Right lobe of liver (tissue), 6 donors: ENCODE results near the gene LEAP2. TPM values are rescaled to one million over a fixed set of nuclear protein-coding genes. Genes with fewer than 3 reads are reported as not detected.
A peak's percentile ranks its signal among the peaks of the same experiment; 100 is the strongest.

Experiments used
- ATAC-seq, 4 donors: fragments of 200-7000 bp; cut with Tn5 transposase; one replicate each; pipeline ENCODE4 v1.9.1; 2020; ENCODE audit warnings: mild to moderate bottlenecking in 4 of 4, moderate library complexity in 4 of 4
- DNase-seq, 3 donors: peaks; one replicate each; pipeline ENCODE4 v3.0.0-alpha.2; 2020
- H3K27ac ChIP-seq, 3 donors: fragments of 200-600 bp; one replicate each; pipeline ENCODE4 v1.8.0; 2022
- H3K27me3 ChIP-seq, 2 donors: fragments of 200-600 bp; one replicate each; pipeline ENCODE4 v1.8.0; 2022
- H3K36me3 ChIP-seq, 4 donors: fragments of 200-600 bp; sonication (generic) in 1 of 4; one replicate each; pipeline versions ENCODE4 v1.5.1 to v1.8.0; 2017 to 2022; ENCODE audit warnings: control low read depth in 1 of 4
- H3K4me1 ChIP-seq, 4 donors: fragments of 200-600 bp; sonication (generic) in 1 of 4; one replicate each; pipeline versions ENCODE4 v1.5.1 to v1.8.0; 2017 to 2022; ENCODE audit warnings: control low read depth in 1 of 4
- H3K4me3 ChIP-seq, 3 donors: fragments of 200-600 bp; one replicate each; pipeline ENCODE4 v1.8.0; 2022
- H3K9me3 ChIP-seq, 4 donors: fragments of 200-600 bp; sonication (generic) in 1 of 4; one replicate each; pipeline versions ENCODE4 v1.5.1 to v1.8.0; 2017 to 2022; ENCODE audit warnings: control low read depth in 1 of 4
- CTCF ChIP-seq, 4 donors: fragments of 200-600 bp in 3 of 4; fragments of 450-650 bp in 1 of 4; IDR thresholded peaks; one replicate each; pipeline versions ENCODE4 v1.5.1 to v1.8.0; 2016 to 2022; ENCODE audit warnings: antibody characterized with exemption in 4 of 4, mild to moderate bottlenecking in 2 of 4
- POLR2A ChIP-seq: fragments of 450-650 bp; IDR thresholded peaks from one replicate; pipeline ENCODE4 v1.6.1; 2017; ENCODE audit warnings: antibody characterized with exemption, mild to moderate bottlenecking
- WGBS: methylation state at CpG from one replicate; pipeline ENCODE4 v1.1.6; 2018; ENCODE audit warnings: low coverage, low lambda C conversion rate; ENCODE audit not compliant: insufficient coverage; ENCODE audit errors: missing lambda C conversion rate; 5-methylcytosine and 5-hydroxymethylcytosine counted together
- intact Hi-C, 2 donors: fragments of 100-400 bp; cut with DNase I; formaldehyde crosslinking; loops; one replicate each; pipeline versions ENCODE4 v1.11.2 to v1.14.1; 2022
- small RNA-seq, 2 experiments: library from RNA; depleted of rRNA; stranded (forward); fragments of <200 nt; gene quantifications; one replicate each; pipeline ENCODE3, GENCODE V24; 2016
- total RNA-seq, 6 experiments: library from RNA; depleted of rRNA in 2 of 6; stranded (reverse); fragments of >200 nt in 2 of 6; fragmentation: NEBNext Ultra II Directional in 3 of 6; extraction: Animal tissue kit (Norgen Biotek cat#: 25700) in 3 of 6; gene quantifications; one replicate each; pipeline versions ENCODE4 v1.1.0 to v1.2.4, GENCODE V29; 2016 to 2023
- donor health status: DM: no; HTN: yes; CAD: no.
- donor health status: DM: no; HTN: no; CAD: no.
- donor health status: DM: no; HTN: no; CAD: no.
- donor health status: DM: no; HTN: yes; CAD: no.
- donor health status: DM: no; HTN: yes; CAD: no.

Gene LEAP2
- total RNA-seq, 6 experiments from 2014 or later: 120 to 439 (median 214) TPM

DNA sequence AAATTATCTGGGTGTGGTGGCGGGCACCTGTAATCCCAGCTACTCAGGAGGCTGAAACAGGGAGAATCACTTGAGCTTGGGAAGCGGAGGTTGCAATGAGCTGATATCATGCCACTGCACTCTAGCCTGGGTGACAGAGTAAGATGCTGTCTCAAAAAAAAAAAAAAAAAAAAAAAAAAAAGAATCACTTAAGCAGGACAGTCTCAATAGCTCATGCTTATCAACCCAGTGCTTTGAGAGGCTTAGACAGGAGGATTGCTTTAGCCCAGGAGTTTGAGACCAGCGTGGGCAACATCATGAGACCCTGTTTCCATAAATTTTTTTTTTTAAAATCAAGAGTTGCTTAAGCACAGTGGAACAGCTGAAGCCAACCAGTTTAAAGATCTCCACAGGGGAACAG is 42.6 kb downstream of the LEAP2 start:
- H3K36me3 ChIP-seq: peaks cover 0 to 19% (median 13%) of the 10 kb centered on the region in 4 donors
- intact Hi-C loops: no loop called here

More for the DNA sequence above, 42.6 kb downstream of the LEAP2 start:
- no peaks in the 10 kb centered on the region for H3K4me1 ChIP-seq
- H3K27me3 ChIP-seq: no peaks in the 10 kb centered on the region
- DNase-seq: no peak
- no peak overlapping the region for H3K4me3 ChIP-seq
- H3K9me3 ChIP-seq: no peaks in the 10 kb centered on the region
- no peak overlapping the region for H3K27ac ChIP-seq
- ATAC-seq: peak in 1 of 4 donors; percentile 16
- 100% methylated on average over 3 of the region's 3 CpGs for WGBS
- TF ChIP-seq CTCF (IDR thresholded peaks at IDR 0.05): no peak
- no peak for TF ChIP-seq POLR2A

Small RNAs within 50 kb of the gene (small RNA-seq; reads per million reads assigned to genes)
- gene RNA5SP192: 0 reads per million in 2 experiments

Other genes starting within 250 kb of the LEAP2 start
- gene IL13, start 215.5 kb upstream of the LEAP2 start, total RNA-seq: under 1 TPM in 1 of 6 experiments, not detected in 5; 0.26 TPM
- not detected for gene IL4, start 199.7 kb upstream of the LEAP2 start, total RNA-seq
- gene KIF3A, start 136.1 kb upstream of the LEAP2 start, total RNA-seq: 1 to 10 TPM; 1.3 to 4.2 (median 2.1) TPM
- gene CCNI2, start 126.2 kb upstream of the LEAP2 start, total RNA-seq: under 1 TPM in 1 of 6 experiments, not detected in 5; 0.11 TPM
- 10 to 100 TPM in 5 of 6 experiments, 1 to 10 TPM in 1; 8.0 to 15.9 (median 13.3) TPM for gene SEPTIN8, start 96.4 kb upstream of the LEAP2 start, total RNA-seq
- 1 to 10 TPM in 5 of 6 experiments, under 1 TPM in 1; 0.95 to 4.7 (median 1.4) TPM for gene SOWAHA, start 60.4 kb upstream of the LEAP2 start, total RNA-seq
- 10 to 100 TPM; 29.5 to 96.1 (median 77.4) TPM for gene SHROOM1, start 43.0 kb upstream of the LEAP2 start, total RNA-seq
- under 1 TPM; 0.20 to 0.71 (median 0.48) TPM for gene GDF9, start 7.2 kb upstream of the LEAP2 start, total RNA-seq
- 100 to 1,000 TPM; 488 to 702 (median 628) TPM for gene UQCRQ, start 7.0 kb upstream of the LEAP2 start, total RNA-seq
- gene AFF4, start 90.0 kb downstream of the LEAP2 start, total RNA-seq: 10 to 100 TPM; 16.4 to 26.8 (median 20.2) TPM
- 10 to 100 TPM in 2 of 6 experiments, 1 to 10 TPM in 4; 2.6 to 11.0 (median 9.0) TPM for gene ZCCHC10, start 152.9 kb downstream of the LEAP2 start, total RNA-seq
- 10 to 100 TPM; 30.1 to 68.6 (median 46.1) TPM for gene HSPA4, start 178.3 kb downstream of the LEAP2 start, total RNA-seq